Neuronal stem cell (in vitro differentiated cells): ENCODE measurements around the gene SYNDIG1.

ENCODE experiments used
- DNase-seq: peaks from one replicate; pipeline ENCODE4 v3.0.0-alpha.2; 2013; ENCODE audit warnings: low spot score
- H2AFZ ChIP-seq: one replicate; pipeline ENCODE4 v1.6.1; 2013; ENCODE audit warnings: mild to moderate bottlenecking, low read length, inconsistent platforms
- H2AK5ac ChIP-seq: 2 replicates; pipeline ENCODE4 v1.6.1; 2013; ENCODE audit warnings: low read depth, mild to moderate bottlenecking, inconsistent platforms, low read length, moderate library complexity, mixed read lengths
- H2BK120ac ChIP-seq: 2 replicates; pipeline ENCODE4 v1.6.1; 2013; ENCODE audit warnings: low read depth, mild to moderate bottlenecking, inconsistent platforms, low read length, moderate library complexity, mixed read lengths
- H2BK12ac ChIP-seq: one replicate; pipeline ENCODE4 v1.6.1; 2013; ENCODE audit warnings: low read length, inconsistent platforms
- H2BK15ac ChIP-seq: 2 replicates; pipeline ENCODE4 v1.6.1; 2013; ENCODE audit warnings: mild to moderate bottlenecking, low read length, inconsistent platforms, mixed read lengths
- H2BK5ac ChIP-seq: one replicate; pipeline ENCODE4 v1.6.1; 2013; ENCODE audit warnings: inconsistent platforms, mild to moderate bottlenecking, low read length, moderate library complexity
- H3K14ac ChIP-seq: one replicate; pipeline ENCODE4 v1.6.1; 2013; ENCODE audit warnings: low read length, inconsistent platforms
- H3K18ac ChIP-seq: 2 replicates; pipeline ENCODE4 v1.6.1; 2013; ENCODE audit warnings: low read length, inconsistent platforms
- H3K23ac ChIP-seq: 2 replicates; pipeline ENCODE4 v1.6.1; 2013; ENCODE audit warnings: low read depth, mild to moderate bottlenecking, mixed read lengths, low read length, inconsistent platforms; ENCODE audit not compliant: poor library complexity
- H3K27ac ChIP-seq: replicated peaks from 3 replicates; pipeline ENCODE4 v1.5.1; 2013; ENCODE audit warnings: low read length, inconsistent platforms
- H3K27me3 ChIP-seq, 3 experiments: 2 replicates each; pipeline ENCODE4 v1.6.1; 2013; ENCODE audit warnings: low read length in 3 of 3, mild to moderate bottlenecking in 2 of 3, inconsistent platforms in 1 of 3, low read depth in 1 of 3, mixed read lengths in 1 of 3, moderate library complexity in 1 of 3; ENCODE audit not compliant: control insufficient read depth in 3 of 3, insufficient read depth in 3 of 3
- H3K36me3 ChIP-seq, 2 donors: replicated peaks in 1 of 2; 2 replicates each; pipeline ENCODE4 v1.6.1; 2013; ENCODE audit warnings: low read length in 2 of 2; ENCODE audit not compliant: control insufficient read depth in 2 of 2, insufficient read depth in 2 of 2
- H3K4ac ChIP-seq: 2 replicates; pipeline ENCODE4 v1.6.1; 2013; ENCODE audit warnings: inconsistent platforms, mild to moderate bottlenecking, low read length, moderate library complexity
- H3K4me1 ChIP-seq, 2 donors: 1 replicate in 1 of 2; 2 replicates in 1 of 2; pipeline ENCODE4 v1.6.1; 2013; ENCODE audit warnings: low read length in 2 of 2, low read depth in 1 of 2; ENCODE audit not compliant: control insufficient read depth in 2 of 2, insufficient read depth in 1 of 2
- H3K4me2 ChIP-seq: one replicate; pipeline ENCODE4 v1.6.1; 2013; ENCODE audit warnings: mild to moderate bottlenecking, low read length, inconsistent platforms; ENCODE audit not compliant: insufficient read depth, poor library complexity, severe bottlenecking
- H3K4me3 ChIP-seq, 2 donors: 2 replicates each; pipeline ENCODE4 v1.5.1; 2013; ENCODE audit warnings: low read length in 2 of 2, mild to moderate bottlenecking in 2 of 2, inconsistent platforms in 1 of 2, moderate library complexity in 1 of 2
- H3K79me1 ChIP-seq: one replicate; pipeline ENCODE4 v1.6.1; 2013; ENCODE audit warnings: low read depth, mild to moderate bottlenecking, inconsistent platforms, low read length, moderate library complexity
- H3K9ac ChIP-seq: one replicate; pipeline ENCODE4 v1.6.1; 2013; ENCODE audit warnings: mild to moderate bottlenecking, low read depth, low read length, inconsistent platforms; ENCODE audit not compliant: poor library complexity
- H3K9me3 ChIP-seq, 2 donors: replicated peaks in 1 of 2; 2 replicates each; pipeline versions ENCODE3 to v1.6.1; 2013; ENCODE audit warnings: low read length in 2 of 2, mild to moderate bottlenecking in 2 of 2, inconsistent platforms in 1 of 2, low read depth in 1 of 2, mixed read lengths in 1 of 2, moderate library complexity in 1 of 2; ENCODE audit not compliant: control insufficient read depth in 2 of 2, insufficient read depth in 1 of 2
- H4K8ac ChIP-seq: one replicate; pipeline ENCODE4 v1.6.1; 2013; ENCODE audit warnings: low read depth, mild to moderate bottlenecking, inconsistent platforms, low read length, moderate library complexity
- H4K91ac ChIP-seq: one replicate; pipeline ENCODE4 v1.6.1; 2013; ENCODE audit warnings: low read length, low read depth, mild to moderate bottlenecking, inconsistent platforms; ENCODE audit not compliant: poor library complexity
- WGBS, 2 donors: extraction: QIAGEN DNeasy Blood & Tissue Kit; methylation state at CpG; one replicate each; pipeline ENCODE4 v1.1.7; 2013; ENCODE audit warnings: missing lambda C conversion rate in 2 of 2, mixed read lengths in 1 of 2; ENCODE audit not compliant: insufficient read length in 2 of 2, insufficient replicate concordance in 1 of 2; ENCODE audit errors: extremely low coverage in 2 of 2; 5-methylcytosine and 5-hydroxymethylcytosine counted together

The SYNDIG1 gene

DNA sequence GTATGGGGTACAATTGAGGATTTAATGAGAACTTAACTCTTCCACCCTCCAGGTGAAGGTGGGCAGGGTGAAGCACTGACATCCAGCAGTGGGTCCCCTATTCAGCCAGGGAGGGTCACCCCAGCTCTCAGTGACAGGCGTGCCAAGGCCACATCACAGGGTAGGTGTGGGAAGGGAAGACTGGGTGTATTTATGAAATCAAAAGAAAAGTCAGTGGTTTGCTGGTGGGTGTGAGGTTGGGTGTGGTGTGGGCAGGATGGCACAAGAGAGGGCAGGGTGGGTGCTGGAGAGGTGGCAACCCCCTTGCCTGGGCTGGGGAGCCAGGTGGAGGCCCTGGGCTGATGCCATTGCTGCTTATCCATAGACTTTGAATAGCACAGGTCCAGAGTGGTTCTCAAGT is 16.6 kb downstream of the SYNDIG1 start:
- Histone ChIP-seq H3K27ac (no peak overlapping the region), H3K4me2 (no peak overlapping the region), H3K27me3 (no peaks in the 10 kb centered on the region), H2BK15ac (no peak overlapping the region), H2BK5ac (no peak overlapping the region), H2AFZ (no peak overlapping the region), H3K79me1 (peaks cover 2% of the 10 kb centered on the region), H3K9me3 (peaks cover 0 to 3% of the 10 kb centered on the region in 2 donors), H2AK5ac (no peak overlapping the region), H3K23ac (no peak overlapping the region), H2BK120ac (no peak overlapping the region), H3K14ac (no peak overlapping the region), H3K36me3 (peaks cover 0 to 5% of the 10 kb centered on the region in 2 donors), H3K9ac (no peak overlapping the region), H3K4ac (no peak overlapping the region), H3K18ac (no peak overlapping the region), H3K4me3 (no peak overlapping the region), H4K8ac (no peak overlapping the region), H4K91ac (no peak overlapping the region), H3K4me1 (peaks cover 0 to 2% of the 10 kb centered on the region in 2 donors), H2BK12ac (no peak overlapping the region)
- no CpG with 5 or more reads among the region's 1 CpG for WGBS, 2 donors
- DNase-seq, result no peak

DNA sequence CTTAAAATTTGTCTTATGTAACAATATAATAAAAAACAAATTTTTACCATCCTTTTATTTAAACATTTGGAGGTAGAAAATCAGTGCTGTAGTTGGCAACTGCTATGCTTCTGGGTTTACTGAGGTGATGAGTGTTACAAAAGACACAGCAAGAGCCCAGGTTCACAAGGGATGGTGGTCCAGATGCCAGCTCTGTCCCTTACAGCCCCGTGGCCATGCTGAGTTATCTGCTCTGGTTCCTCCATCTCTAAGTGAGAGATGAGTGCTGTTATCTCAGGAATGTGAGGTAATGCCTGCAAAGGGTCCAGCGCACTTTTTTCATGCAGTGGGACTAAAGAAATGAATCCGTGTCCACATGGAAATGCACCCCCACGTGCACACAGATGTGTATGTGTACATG is 17.8 kb downstream of the SYNDIG1 start:
- no peak for DNase-seq
- Histone ChIP-seq H3K27me3 (no peaks in the 10 kb centered on the region), H3K23ac (no peak overlapping the region), H4K8ac (no peak overlapping the region), H3K18ac (no peak overlapping the region), H2BK15ac (no peak overlapping the region), H4K91ac (no peak overlapping the region), H3K4me3 (no peak overlapping the region), H3K9ac (no peak overlapping the region), H3K14ac (peak overlapping the region; percentile 50), H3K79me1 (peaks cover 4% of the 10 kb centered on the region), H2AFZ (no peak overlapping the region), H3K9me3 (peaks cover 0 to 3% of the 10 kb centered on the region in 2 donors), H3K4me2 (no peak overlapping the region), H2BK120ac (no peak overlapping the region), H2BK12ac (no peak overlapping the region), H2BK5ac (no peak overlapping the region), H3K36me3 (peaks cover 0 to 5% of the 10 kb centered on the region in 2 donors), H2AK5ac (no peak overlapping the region), H3K27ac (no peak overlapping the region), H3K4ac (no peak overlapping the region), H3K4me1 (peaks cover 0 to 11% of the 10 kb centered on the region in 2 donors)
- no CpG with 5 or more reads among the region's 4 CpGs for WGBS, 2 donors

DNA sequence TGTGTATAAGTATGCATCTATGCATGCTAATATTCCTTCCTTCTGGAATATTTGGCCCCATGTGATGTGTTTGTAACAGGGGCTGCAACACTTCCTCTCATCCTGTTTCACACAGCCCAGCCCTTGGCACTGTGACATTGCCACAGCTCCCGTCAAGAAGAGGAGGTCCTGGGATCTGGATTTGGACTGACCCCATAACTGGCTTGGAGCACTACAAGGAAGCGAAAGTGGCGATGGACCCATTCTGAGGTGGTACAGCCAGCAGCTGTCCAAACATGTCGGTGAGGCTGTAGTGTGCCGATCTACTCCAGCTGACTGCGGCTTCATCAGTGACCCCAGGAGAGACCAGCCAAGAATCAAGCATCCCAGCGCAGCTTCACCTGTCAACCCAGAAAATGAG is 18.2 kb downstream of the SYNDIG1 start:
- Histone ChIP-seq H2AFZ (no peak overlapping the region), H3K4me1 (peaks cover 0 to 14% of the 10 kb centered on the region in 2 donors), H3K9ac (no peak overlapping the region), H3K4me3 (no peak overlapping the region), H3K36me3 (peaks cover 0 to 5% of the 10 kb centered on the region in 2 donors), H2AK5ac (no peak overlapping the region), H2BK5ac (no peak overlapping the region), H2BK15ac (no peak overlapping the region), H2BK12ac (no peak overlapping the region), H3K23ac (no peak overlapping the region), H3K4ac (no peak overlapping the region), H3K27me3 (no peaks in the 10 kb centered on the region), H4K91ac (no peak overlapping the region), H4K8ac (no peak overlapping the region), H2BK120ac (no peak overlapping the region), H3K14ac (no peak overlapping the region), H3K9me3 (peaks cover 0 to 3% of the 10 kb centered on the region in 2 donors), H3K4me2 (no peak overlapping the region), H3K79me1 (peaks cover 4% of the 10 kb centered on the region), H3K27ac (no peak overlapping the region), H3K18ac (no peak overlapping the region)
- WGBS, 2 donors, result no CpG with 5 or more reads among the region's 7 CpGs
- no peak for DNase-seq

DNA sequence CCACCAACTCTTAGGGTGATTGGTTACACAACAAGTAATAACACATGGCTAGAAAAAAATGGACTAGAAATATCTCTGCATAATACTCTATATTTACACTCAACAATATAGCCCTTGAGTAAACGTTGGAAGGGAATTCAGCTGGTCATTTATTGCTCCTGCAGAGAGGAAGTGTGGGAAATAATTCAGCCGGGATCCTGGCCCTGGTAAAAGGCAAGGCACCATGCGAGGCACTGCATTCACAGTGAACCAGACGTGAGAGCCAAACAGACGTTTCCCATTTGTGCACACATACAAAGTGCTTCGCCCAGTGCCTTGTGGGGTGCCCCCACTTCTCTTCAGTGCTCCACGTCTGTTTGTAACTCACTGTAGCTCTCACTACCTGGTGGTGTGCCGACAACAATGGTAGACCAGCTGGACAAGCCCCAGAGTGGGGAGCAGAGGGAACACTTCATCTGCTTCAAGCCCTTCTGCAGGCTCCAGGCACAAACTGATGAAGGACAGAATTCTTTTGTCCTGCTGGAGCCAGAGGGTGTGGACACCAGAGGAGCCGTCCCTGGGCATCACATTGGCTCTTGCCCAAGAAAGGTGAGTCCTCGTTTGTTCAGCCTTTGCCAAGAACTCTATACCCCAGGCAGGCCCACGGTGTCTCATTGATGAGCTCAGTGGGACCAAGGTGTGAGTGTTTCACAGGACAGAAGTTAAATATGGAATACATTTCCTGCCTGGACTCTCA is 18.8 kb downstream of the SYNDIG1 start:
- H2BK120ac ChIP-seq, result no peak overlapping the region
- peaks cover 0 to 16% of the 10 kb centered on the region in 2 donors for H3K4me1 ChIP-seq
- peaks cover 0 to 6% of the 10 kb centered on the region in 2 donors for H3K36me3 ChIP-seq
- H3K14ac ChIP-seq, result no peak overlapping the region
- H2BK5ac ChIP-seq, result no peak overlapping the region
- no CpG with 5 or more reads among the region's 11 CpGs for WGBS, 2 donors
- DNase-seq, result no peak
- H3K27me3 ChIP-seq, result no peaks in the 10 kb centered on the region
- no peak overlapping the region for H2BK12ac ChIP-seq
- peak overlapping the region; percentile 11 for H3K18ac ChIP-seq
- H3K9ac ChIP-seq, result no peak overlapping the region
- H3K9me3 ChIP-seq, result peaks cover 0 to 4% of the 10 kb centered on the region in 2 donors
- no peak overlapping the region for H4K8ac ChIP-seq
- no peak overlapping the region for H3K23ac ChIP-seq
- no peak overlapping the region for H3K27ac ChIP-seq
- no peak overlapping the region for H3K4me2 ChIP-seq
- H3K4me3 ChIP-seq, result no peak overlapping the region
- H4K91ac ChIP-seq, result no peak overlapping the region
- H3K79me1 ChIP-seq, result peaks cover 4% of the 10 kb centered on the region
- H2BK15ac ChIP-seq, result no peak overlapping the region
- no peak overlapping the region for H2AFZ ChIP-seq
- H2AK5ac ChIP-seq, result no peak overlapping the region
- H3K4ac ChIP-seq, result no peak overlapping the region
